GM19438 (cell line): ENCODE measurements around the gene FCN2.

Experiments
- ATAC-seq: cut with Tn5 transposase; IDR thresholded peaks from one replicate; pipeline ENCODE4 v1.9.1; 2021; ENCODE audit warnings: low read depth; ENCODE audit not compliant: unreplicated experiment

Gene FCN2

GRCh38 chr9:134886413-134886913 is 5.9 kb downstream of the FCN2 start:
- no peak for ATAC-seq

- ATAC-seq = no peak
These were observed 6.6 kb downstream of the FCN2 start for GRCh38 chr9:134887219-134887618.

- no peak for ATAC-seq
These were observed 7.3 kb downstream of the FCN2 start for GRCh38 chr9:134887686-134888602.

- no peak for ATAC-seq
These were observed 8.1 kb downstream of the FCN2 start for GRCh38 chr9:134888603-134889190.

GRCh38 chr9:134889386-134890154 is 9.0 kb downstream of the FCN2 start:
- ATAC-seq = no peak

GRCh38 chr9:134890155-134890495 is 9.5 kb downstream of the FCN2 start:
- ATAC-seq = no peak

- ATAC-seq = no peak
These were observed 10.4 kb downstream of the FCN2 start for GRCh38 chr9:134891053-134891452.

GRCh38 chr9:134891713-134892112 is 11.1 kb downstream of the FCN2 start:
- no peak for ATAC-seq

GRCh38 chr9:134892221-134892620 is 11.6 kb downstream of the FCN2 start:
- no peak for ATAC-seq

- ATAC-seq = no peak
These were observed 12.3 kb downstream of the FCN2 start for GRCh38 chr9:134892820-134893420.

- ATAC-seq = no peak
These were observed 13.7 kb downstream of the FCN2 start for GRCh38 chr9:134894136-134894860.

GRCh38 chr9:134895097-134895496 is 14.5 kb downstream of the FCN2 start:
- no peak for ATAC-seq

GRCh38 chr9:134895567-134895907 is 14.9 kb downstream of the FCN2 start:
- ATAC-seq = no peak

GRCh38 chr9:134895908-134896833 is 15.6 kb downstream of the FCN2 start:
- no peak for ATAC-seq

GRCh38 chr9:134896834-134897583 is 16.4 kb downstream of the FCN2 start:
- ATAC-seq = no peak

- ATAC-seq = no peak
These were observed 17.1 kb downstream of the FCN2 start for GRCh38 chr9:134897584-134898170.

GRCh38 chr9:134898319-134898718 is 17.7 kb downstream of the FCN2 start:
- no peak for ATAC-seq

GRCh38 chr9:134899168-134899567 is 18.6 kb downstream of the FCN2 start:
- no peak for ATAC-seq
